GM12801 (cell line): ENCODE measurements around the gene F7.

Experiments
- CTCF ChIP-seq: IDR thresholded peaks from one replicate; pipeline ENCODE4 v1.5.1; 2011; ENCODE audit warnings: control low read depth; ENCODE audit not compliant: insufficient read length; ENCODE audit errors: extremely low read depth

F7 gene

GRCh38 chr13:113086031-113086750 lies 19.4 kb upstream of the F7 start:
- no peak for TF ChIP-seq CTCF

- no peak for TF ChIP-seq CTCF
These were observed 18.3 kb upstream of the F7 start for GRCh38 chr13:113086991-113087922.

GRCh38 chr13:113087923-113088690 lies 17.5 kb upstream of the F7 start:
- no peak for TF ChIP-seq CTCF

GRCh38 chr13:113088691-113089020 lies 16.9 kb upstream of the F7 start:
- TF ChIP-seq CTCF = no peak

DNA sequence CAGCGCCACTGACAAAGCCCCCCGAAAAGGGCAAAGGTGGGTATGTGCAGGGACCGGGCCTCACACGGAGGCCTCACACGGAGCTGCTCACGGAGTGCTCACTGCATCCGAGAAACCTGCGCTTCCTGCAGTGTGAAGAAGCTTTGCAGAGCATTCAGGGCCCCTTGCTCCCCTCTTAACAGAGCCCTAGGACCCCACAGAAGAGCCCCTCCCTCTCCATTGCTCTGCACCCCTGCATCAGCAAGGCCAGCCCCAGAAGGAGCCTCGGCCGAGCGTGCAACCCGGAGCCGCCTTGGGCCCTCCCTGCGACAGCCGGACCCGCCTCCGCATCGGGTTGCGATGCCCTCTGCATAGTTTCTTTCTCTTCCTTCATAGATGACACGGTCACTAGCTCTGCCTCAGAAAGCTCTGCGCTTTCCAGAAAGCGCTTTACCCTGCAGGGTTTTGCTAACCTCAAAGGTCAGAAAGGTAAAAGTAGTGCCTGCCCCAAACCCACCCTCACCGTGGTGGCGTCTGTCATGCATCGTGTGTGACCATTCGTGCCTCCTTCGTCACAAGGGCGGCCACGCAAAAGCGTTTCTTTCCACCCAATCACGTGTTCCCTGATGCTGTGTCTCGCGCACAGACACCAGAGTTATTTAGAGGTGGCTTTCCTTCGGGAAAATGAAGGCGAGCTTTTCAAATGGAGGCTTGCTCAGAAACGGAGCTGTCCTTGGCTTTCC lies 15.7 kb upstream of the F7 start:
- TF ChIP-seq CTCF = no peak

GRCh38 chr13:113090415-113090770 lies 15.2 kb upstream of the F7 start:
- TF ChIP-seq CTCF = no peak
